HepG2 (cell line): ENCODE data around the gene GNL1. TPM values are rescaled to one million over a fixed set of nuclear protein-coding genes. Genes with fewer than 3 reads are reported as not detected.

Source experiments
- FOXK1 ChIP-seq: sonication (generic); formaldehyde crosslinking; IDR thresholded peaks from 2 replicates; pipeline ENCODE4 v1.4.0; 2020; ENCODE audit warnings: low read depth, missing genetic modification reagents, borderline replicate concordance
- HDAC6 ChIP-seq: fragments of 200-600 bp; sonication (generic); IDR thresholded peaks from 2 replicates; pipeline ENCODE4 v1.7.0; 2017; ENCODE audit warnings: mild to moderate bottlenecking, antibody characterized with exemption, low read length, low read depth
- MATR3 ChIP-seq: sonication (generic); formaldehyde crosslinking; IDR thresholded peaks from 2 replicates; pipeline ENCODE4 v1.4.0; 2020; ENCODE audit warnings: missing genetic modification reagents
- NR0B2 ChIP-seq: sonication (generic); formaldehyde crosslinking; IDR thresholded peaks from 2 replicates; pipeline ENCODE4 v1.4.0; 2020; ENCODE audit warnings: mild to moderate bottlenecking, missing genetic modification reagents
- NR2C2 ChIP-seq: sonication (generic); formaldehyde crosslinking; IDR thresholded peaks from 2 replicates; pipeline ENCODE4 v1.4.0; 2020; ENCODE audit warnings: missing genetic modification reagents, mild to moderate bottlenecking, moderate library complexity, borderline replicate concordance
- PITX1 ChIP-seq: sonication (generic); formaldehyde crosslinking; IDR thresholded peaks from 2 replicates; pipeline ENCODE4 v1.5.1; 2020; ENCODE audit warnings: mild to moderate bottlenecking, missing genetic modification reagents
- TCF7 ChIP-seq: sonication (generic); IDR thresholded peaks from 2 replicates; pipeline ENCODE4 v1.6.1; 2016; ENCODE audit warnings: antibody characterized with exemption, low read depth
- ZNF20 ChIP-seq: sonication (generic); formaldehyde crosslinking; IDR thresholded peaks from 2 replicates; pipeline ENCODE4 v1.4.0; 2020; ENCODE audit warnings: mild to moderate bottlenecking, moderate library complexity, missing genetic modification reagents
- polyA plus RNA-seq, 8 experiments: library from polyadenylated mRNA; depleted of rRNA in 3 of 8; stranded (reverse) in 7 of 8; unstranded in 1 of 8; fragments of >200 nt; fragmentation: Illumina TruSeq in 4 of 8; extraction: Trizol in 4 of 8; gene quantifications; 2 replicates each; pipeline versions ENCODE4 v1.2.1 to v1.2.3, GENCODE V29; 2011 to 2016; ENCODE audit warnings: low read depth in 4 of 8, missing spikeins in 1 of 8, mixed read lengths in 1 of 8; ENCODE audit not compliant: insufficient read depth in 1 of 8
- total RNA-seq, 5 experiments: library from RNA; depleted of rRNA; stranded (reverse); fragments of >200 nt; fragmentation: Illumina TruSeq; extraction: Trizol; gene quantifications; 2 replicates each; pipeline ENCODE4 v1.2.3, GENCODE V29; 2016; ENCODE audit warnings: low read depth in 1 of 5
- TF ChIP-seq, protein P1 (sequence below), 2 experiments: sonication (generic) in 1 of 2; formaldehyde crosslinking in 1 of 2; IDR thresholded peaks; 2 replicates each; pipeline versions ENCODE4 v1.4.0 to v1.6.1; 2018 to 2020; ENCODE audit warnings: missing genetic modification reagents in 2 of 2, borderline replicate concordance in 1 of 2, low read depth in 1 of 2, mild to moderate bottlenecking in 1 of 2, missing biosample characterization in 1 of 2
- TF ChIP-seq, protein P2 (sequence below): sonication (generic); formaldehyde crosslinking; IDR thresholded peaks from 2 replicates; pipeline ENCODE4 v1.4.0; 2020; ENCODE audit warnings: missing genetic modification reagents

GNL1 gene
- total and polyA plus RNA-seq, 2 of the 13 experiments (the other 11 are each of a cell fraction or from before 2014, with no cell fraction given), result 35.0 to 55.6 TPM

DNA sequence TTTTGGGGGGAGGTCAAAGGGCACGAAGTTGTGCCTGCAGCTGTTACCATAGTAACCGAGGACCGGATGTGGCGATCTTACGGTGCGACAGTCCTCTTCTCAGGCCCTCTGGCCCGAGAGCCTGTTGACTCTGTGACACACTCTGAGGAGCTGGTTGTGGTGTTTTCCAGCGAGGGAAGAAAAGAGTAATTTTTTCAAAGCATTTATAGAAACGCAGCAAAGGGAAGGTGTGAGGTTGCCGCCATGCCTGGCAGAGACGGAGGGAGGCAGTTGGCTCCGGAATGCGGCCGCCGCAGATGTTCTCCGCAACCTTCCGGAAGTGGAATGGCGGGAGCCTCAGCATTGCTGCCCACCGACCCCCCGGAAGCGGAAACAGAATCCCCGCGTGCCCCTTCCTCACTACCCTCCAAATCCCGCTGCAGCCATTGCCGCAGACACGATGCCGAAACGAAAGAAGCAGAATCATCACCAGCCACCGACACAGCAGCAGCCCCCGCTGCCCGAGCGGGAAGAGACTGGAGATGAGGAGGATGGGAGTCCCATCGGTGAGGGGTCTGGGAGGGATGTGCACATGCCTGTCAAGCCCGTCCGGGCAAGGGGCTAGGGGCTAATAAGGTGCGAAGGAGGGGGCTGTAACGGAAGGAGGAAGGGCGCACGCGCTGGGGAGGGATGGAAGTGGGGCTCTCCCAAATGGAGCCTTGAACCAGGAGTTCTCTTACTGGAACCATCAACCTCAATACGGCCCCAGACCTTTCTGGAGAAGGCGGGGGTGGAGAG lies 805 bp upstream of the GNL1 start, which contains the start of gene PRR3 (continued):
- peak; percentile 74; the same call in 1 of the 2 replicates for TF ChIP-seq FOXK1 (CRISPR knock-in tag)
- TF ChIP-seq PITX1, result peak; percentile 79
- no peak for TF ChIP-seq HDAC6
- TF ChIP-seq, protein P1, sequence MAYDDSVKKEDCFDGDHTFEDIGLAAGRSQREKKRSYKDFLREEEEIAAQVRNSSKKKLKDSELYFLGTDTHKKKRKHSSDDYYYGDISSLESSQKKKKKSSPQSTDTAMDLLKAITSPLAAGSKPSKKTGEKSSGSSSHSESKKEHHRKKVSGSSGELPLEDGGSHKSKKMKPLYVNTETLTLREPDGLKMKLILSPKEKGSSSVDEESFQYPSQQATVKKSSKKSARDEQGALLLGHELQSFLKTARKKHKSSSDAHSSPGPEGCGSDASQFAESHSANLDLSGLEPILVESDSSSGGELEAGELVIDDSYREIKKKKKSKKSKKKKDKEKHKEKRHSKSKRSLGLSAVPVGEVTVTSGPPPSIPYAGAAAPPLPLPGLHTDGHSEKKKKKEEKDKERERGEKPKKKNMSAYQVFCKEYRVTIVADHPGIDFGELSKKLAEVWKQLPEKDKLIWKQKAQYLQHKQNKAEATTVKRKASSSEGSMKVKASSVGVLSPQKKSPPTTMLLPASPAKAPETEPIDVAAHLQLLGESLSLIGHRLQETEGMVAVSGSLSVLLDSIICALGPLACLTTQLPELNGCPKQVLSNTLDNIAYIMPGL (CRISPR knock-in tag; IDR thresholded peaks at IDR 0.05; ENCODE audit: borderline replicate concordance in 1 of 2, low read depth in 1 of 2), result peak; percentile 15 to 90; a peak in 3 of 4 replicates
- TF ChIP-seq, protein P2, sequence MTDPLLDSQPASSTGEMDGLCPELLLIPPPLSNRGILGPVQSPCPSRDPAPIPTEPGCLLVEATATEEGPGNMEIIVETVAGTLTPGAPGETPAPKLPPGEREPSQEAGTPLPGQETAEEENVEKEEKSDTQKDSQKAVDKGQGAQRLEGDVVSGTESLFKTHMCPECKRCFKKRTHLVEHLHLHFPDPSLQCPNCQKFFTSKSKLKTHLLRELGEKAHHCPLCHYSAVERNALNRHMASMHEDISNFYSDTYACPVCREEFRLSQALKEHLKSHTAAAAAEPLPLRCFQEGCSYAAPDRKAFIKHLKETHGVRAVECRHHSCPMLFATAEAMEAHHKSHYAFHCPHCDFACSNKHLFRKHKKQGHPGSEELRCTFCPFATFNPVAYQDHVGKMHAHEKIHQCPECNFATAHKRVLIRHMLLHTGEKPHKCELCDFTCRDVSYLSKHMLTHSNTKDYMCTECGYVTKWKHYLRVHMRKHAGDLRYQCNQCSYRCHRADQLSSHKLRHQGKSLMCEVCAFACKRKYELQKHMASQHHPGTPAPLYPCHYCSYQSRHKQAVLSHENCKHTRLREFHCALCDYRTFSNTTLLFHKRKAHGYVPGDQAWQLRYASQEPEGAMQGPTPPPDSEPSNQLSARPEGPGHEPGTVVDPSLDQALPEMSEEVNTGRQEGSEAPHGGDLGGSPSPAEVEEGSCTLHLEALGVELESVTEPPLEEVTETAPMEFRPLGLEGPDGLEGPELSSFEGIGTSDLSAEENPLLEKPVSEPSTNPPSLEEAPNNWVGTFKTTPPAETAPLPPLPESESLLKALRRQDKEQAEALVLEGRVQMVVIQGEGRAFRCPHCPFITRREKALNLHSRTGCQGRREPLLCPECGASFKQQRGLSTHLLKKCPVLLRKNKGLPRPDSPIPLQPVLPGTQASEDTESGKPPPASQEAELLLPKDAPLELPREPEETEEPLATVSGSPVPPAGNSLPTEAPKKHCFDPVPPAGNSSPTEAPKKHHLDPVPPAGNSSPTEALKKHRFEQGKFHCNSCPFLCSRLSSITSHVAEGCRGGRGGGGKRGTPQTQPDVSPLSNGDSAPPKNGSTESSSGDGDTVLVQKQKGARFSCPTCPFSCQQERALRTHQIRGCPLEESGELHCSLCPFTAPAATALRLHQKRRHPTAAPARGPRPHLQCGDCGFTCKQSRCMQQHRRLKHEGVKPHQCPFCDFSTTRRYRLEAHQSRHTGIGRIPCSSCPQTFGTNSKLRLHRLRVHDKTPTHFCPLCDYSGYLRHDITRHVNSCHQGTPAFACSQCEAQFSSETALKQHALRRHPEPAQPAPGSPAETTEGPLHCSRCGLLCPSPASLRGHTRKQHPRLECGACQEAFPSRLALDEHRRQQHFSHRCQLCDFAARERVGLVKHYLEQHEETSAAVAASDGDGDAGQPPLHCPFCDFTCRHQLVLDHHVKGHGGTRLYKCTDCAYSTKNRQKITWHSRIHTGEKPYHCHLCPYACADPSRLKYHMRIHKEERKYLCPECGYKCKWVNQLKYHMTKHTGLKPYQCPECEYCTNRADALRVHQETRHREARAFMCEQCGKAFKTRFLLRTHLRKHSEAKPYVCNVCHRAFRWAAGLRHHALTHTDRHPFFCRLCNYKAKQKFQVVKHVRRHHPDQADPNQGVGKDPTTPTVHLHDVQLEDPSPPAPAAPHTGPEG (CRISPR knock-in tag), result no peak
- TF ChIP-seq MATR3 (CRISPR knock-in tag), result no peak; the same call in 1 of the 2 replicates
- peak; percentile 94 for TF ChIP-seq NR0B2
- TF ChIP-seq ZNF20 (CRISPR knock-in tag), result 0 out of 2 replicates have a peak, but pooled peaks have one; percentile 47
- peak; percentile 99 for TF ChIP-seq NR2C2 (CRISPR knock-in tag)
- no peak for TF ChIP-seq TCF7
- TF ChIP-seq, all 625 proteins: peak for 397
